GM19395 (cell line): ENCODE data around the gene OGG1.
A peak's percentile ranks its signal among the peaks of the same experiment; 100 is the strongest.

Source experiments
- ATAC-seq: cut with Tn5 transposase; IDR thresholded peaks from one replicate; pipeline ENCODE4 v1.9.1; 2021; ENCODE audit warnings: mild to moderate bottlenecking, moderate library complexity; ENCODE audit not compliant: unreplicated experiment

The OGG1 gene

DNA sequence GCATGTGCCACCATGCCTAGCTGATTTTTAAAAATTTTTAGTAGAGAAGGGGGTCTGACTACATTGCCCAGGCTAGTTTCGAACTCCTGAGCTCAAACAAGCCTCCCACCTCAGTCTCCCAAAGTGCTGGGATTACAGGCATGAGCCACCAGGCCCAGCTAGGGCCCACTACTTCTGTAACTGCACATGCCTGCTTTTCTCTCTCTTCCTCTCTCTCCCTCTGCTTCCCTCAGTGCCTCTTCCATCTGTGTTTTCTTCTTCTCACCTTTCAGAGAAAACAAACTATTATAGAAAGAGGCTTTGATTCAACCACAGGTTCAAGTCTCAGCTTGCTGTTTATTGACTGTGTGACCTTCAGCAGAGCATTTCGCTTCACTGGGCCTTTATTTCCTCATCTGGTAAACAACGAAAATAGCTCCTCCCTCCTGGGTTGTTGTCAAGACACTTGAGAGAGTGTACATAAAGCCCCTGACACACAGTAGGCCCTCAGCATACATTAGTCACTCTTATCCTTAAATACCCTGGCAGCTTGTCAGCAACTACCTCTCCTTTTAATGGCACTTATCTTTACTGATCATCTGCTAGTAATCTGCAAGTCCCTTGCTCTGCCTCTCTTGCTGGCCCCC is 32.3 kb downstream of the OGG1 start:
- no peak for ATAC-seq

DNA sequence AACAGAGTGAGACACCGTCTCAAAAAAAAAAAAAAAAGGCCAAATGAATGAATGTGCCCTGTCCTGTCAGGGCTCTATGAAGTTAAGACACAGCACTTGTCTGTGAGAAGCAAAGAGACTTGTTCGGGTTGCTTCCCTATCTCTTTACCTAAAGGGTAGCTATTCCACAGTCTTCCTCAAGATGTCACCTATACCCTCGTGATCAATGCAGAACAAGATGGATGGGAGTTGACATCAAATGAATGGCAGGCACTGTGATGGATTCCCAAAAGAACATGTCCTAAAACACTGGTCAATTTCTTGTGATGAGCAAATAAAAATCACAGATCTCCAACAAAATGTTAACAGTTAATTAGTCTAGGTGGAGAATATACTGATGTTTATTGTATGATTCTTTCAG is 33.0 kb downstream of the OGG1 start:
- ATAC-seq = no peak

DNA sequence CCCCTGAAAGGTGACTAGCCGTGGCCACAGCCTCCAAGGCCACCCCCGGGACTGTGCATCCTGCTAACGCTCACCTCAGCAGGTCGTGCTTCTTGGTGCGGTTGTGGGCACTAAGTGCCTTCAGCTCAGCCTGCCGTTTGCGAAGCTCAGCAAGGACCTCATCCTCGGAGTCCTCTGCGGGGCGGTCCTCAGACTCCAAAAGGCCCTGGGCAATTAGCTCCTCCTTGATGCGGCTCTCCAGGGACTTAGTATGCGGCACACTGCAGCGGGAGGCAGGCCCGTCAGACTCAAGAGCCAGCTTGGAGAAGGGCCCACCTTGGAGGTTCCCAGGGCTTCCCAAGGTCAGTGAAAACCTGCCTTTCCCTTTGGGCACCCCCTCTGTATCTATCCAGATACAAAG is 34.2 kb downstream of the OGG1 start:
- ATAC-seq = no peak

DNA sequence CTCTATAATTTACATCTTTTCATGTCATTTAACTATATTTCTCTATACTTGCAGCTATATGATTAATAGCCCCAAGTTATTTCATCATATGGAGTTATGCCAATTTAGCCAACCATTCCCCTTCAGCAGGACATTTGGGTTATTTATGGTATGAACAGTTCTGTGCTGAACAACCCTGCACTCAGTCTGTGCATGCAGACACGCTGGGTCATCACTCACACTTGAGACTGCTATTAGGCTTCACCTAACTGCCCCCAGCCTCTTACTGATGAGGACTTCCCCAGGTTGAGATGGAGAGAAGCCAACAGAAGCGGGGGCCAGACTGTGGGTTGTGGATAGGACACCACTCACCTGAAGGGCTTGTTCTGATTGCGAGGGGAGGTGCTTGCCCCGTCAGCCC is 35.2 kb downstream of the OGG1 start:
- no peak for ATAC-seq

DNA sequence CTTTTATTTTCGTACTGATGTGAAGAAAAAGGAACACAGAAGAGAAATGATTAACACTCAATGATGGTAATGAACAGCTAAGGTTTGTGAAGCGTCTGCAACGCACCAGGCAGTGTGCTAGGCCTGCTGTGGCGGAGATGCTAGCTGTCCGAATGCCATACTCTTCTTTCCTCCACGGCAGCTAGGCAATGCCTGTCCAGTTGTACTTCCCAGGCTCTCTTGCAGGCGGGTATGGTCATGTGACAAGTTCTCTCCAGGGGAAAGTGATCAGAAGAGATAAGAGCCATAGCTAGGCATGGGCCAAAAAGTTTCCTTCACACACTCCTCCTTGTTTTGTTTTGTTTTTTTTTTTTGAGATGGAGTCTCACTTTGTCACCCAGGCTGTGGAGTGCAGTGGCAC is 35.9 kb downstream of the OGG1 start:
- no peak for ATAC-seq

DNA sequence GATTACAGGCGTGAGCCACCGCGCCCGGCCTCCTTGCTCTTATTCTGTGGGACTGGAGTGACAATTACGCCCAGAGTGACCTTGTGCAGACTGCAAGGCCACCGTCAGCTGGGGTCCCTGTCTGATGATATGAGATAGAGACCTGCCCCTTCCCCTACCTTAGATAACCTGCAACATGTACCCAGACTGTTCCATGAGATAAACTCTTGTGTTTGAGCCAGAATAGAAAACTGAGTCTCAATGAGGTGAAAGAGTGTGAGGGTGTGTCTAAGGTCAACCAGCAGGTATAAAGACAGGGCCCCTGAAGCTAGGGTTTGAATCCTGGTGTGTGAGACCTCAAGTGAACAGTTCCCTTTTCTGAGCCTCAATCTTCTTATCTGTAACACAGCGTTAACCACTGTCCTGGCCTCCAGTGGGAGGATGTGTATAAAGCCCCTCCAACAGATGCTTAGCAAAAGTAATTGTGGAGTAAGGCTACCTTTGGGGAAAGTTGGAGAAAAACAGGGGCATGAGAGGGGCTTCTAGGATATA is 36.5 kb downstream of the OGG1 start:
- no peak for ATAC-seq

DNA sequence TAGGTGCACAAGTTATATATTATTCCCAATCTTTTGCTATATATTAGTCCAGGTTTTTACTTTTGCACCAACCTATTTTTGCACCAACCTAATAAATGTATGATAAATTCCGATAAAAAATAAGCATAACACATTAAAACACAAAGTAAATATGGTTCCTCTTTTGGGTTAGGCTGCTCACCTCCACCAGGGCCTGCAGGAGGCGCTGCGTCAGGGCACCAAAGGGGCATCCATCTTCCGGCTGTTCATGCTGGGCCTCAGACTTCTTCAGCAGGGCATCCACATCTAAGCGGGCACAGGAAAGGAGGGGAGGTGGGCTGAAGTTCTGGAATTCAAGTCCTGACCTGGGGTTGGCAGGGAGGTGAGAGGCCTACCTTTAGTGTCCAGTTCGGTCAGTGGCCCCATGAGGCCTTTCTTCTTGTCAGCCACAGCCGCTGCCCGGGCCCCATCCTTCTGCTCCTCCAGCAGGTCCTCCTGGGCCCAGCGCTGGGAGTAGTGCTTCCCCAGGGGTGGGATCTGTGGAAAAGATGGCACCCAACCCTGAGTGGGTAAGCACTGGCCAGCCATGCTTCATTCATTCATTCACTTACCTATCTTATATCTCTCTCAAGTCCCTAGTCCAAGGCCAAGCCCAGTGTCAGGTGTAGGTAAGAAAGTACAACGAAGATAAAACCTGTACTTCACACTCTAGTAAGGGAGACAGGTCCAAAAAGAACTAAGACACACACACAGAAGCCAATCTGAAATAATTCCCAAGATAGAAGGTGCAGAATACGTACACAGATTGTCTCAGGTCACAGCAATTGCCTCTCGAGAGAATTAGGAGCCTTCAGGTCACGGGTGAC is 37.3 kb downstream of the OGG1 start:
- no peak for ATAC-seq

DNA sequence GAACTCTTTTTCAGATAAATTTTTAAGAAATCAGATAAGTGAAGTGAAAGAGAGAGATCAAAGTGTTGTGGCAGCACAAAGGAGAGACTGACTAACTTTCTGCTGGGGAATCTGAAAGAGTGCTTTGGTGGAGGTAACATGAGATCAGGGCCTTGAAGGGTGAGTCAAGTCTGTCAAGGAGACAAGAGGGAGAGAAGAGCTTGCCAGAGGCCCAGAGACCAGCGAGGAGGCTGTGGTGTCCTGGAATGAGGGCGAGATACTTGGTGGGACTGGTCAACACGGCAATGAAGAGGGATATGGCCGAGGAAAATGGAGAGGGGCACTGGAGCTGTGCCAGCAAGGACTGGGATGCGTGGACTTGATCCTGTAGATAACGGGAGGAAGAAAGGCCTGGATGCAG is 38.0 kb downstream of the OGG1 start:
- no peak for ATAC-seq

DNA sequence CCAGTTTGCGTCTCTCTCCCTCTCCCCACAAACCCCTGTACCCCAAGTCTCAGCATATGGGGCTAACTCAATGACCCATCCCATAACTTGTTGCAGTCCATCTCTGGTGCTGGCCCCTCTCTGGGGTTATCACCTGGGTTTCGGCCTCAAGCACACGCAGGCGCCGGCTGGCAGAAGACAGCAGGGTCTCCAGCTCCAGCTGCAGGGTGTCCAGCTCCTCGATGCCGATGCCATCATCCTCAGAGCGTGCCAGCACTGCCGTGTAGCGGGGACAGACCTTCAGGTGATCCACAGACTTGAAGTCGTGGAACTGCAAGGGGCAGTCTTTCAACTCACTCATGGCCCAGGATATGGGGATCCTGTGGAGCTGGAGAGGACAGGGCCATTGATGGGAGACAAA is 41.4 kb downstream of the OGG1 start:
- no peak for ATAC-seq

DNA sequence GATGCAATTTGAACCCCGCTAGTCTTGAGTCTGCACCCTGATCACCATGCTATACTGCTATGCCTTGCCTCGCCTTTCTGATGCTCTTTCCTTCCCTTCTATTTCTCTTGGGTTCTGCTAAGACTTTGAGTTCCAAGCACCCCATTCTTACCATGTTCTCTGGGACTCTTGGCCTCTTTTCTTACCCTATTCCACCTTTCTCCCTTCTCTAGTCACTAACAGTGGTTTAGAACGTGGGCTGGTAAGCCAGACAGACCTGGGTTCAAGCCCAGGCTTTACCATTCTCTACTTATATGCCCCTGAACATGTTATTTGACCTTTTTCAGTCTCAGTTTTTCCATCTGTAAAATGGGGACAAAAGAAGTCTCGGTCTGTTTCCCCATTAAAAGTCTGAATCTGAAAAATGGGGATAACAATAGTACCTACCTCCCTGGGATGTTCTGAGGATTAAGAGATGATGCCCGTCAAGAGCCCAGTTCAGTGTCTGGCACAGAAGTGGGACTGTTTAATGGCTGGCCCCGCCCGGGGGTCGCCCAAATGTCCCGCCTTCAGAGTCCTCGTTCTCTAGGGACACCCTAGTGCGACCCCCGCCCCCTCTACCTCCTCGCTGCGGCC is 42.1 kb downstream of the OGG1 start:
- ATAC-seq = no peak

DNA sequence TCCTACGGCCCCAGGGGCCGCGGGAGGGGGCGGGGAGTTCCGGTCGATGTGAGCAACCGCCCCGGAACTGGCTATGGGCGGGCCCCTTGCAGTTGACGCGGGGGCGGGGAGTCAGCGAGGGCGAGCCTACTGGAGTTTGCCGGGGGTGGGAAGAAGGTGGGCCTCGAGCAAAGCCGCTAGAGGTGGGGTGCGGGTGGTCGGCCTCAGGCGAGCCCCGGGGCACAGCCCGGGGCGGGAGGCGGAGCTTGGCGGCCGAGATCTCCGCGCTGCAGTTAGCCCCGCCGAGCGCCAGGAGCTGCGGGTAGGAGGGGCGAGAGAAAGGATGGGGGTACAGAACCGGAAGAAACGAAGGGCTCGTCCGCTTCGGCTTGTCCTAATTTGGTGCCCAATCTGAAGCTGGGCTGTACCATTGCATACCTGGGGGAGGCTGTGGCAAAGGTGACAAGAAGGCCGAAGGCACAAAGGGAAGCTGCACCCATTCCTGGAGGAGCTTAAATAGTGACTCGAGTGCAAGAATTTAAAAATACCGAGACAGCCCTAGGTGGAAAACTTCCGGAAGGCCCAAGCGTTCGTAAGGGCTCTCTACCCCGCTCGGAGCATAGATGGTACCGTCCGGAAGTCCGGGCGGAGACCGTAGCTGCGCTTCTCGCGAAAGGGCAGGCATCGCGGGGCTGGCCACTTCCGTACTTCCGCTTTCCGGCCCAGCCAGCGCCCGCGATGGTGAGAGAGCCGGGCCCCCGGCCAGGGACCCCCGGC is 42.8 kb downstream of the OGG1 start, which contains the start of the genes ARPC4 and TADA3:
Gene ARPC4 (plus strand): TSS at position 678 of the 756 bp plus-strand sequence. CDS start 40 bp downstream, at position 718.
Gene TADA3 (minus strand): TSS at position 69 of the 756 bp plus-strand sequence. CDS start 1,007 bp downstream, outside the sequence.
- peak; percentile 88 for ATAC-seq

DNA sequence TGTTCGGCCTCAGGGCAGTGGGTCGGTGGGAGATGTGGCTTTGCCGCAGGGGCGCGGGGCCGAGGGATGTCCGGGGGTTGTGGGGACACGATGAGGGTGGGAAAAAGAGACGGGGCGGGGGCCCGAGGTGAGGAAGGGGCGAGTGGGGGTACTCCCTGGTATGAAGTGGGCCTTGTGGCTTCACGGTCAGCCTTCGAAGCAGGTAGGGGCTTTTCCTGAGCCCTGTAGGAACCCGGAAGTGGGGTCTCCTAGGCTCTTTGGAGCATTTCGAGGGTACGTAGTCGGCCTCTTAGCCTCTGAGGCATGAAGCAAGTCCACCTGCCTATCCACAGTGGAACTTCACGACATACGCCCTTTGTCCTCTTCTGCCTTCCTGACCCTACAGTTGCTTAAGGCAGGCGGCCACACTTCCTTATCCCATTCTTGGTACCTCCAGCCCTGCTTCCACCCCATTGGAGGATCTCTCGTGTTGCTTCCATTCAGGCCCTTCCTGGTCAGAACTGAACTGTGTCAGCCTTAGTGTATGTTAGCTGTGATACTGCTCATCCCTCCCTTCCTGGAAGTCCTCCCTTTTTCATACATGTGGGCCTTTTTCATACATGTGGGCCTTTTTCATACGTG is 43.5 kb downstream of the OGG1 start:
- ATAC-seq = no peak

DNA sequence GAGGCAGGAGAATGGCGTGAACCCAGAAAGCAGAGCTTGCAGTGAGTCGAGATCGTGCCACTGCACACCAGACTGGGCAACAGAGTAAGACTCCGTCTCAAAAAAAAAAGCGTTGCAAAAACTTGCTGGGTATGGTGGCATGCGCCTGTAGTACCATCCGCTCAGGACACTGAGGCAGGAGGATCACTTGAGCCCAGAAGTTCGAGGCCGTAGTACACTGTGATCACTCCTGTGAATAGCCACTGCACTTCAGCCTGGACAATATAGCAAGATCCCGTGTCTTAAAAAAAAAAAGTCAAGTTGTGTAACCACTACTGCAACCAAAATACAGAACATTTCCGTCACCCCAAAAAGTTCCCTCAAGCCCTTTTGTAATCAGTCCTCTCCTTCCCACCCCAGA is 44.6 kb downstream of the OGG1 start:
- no peak for ATAC-seq

DNA sequence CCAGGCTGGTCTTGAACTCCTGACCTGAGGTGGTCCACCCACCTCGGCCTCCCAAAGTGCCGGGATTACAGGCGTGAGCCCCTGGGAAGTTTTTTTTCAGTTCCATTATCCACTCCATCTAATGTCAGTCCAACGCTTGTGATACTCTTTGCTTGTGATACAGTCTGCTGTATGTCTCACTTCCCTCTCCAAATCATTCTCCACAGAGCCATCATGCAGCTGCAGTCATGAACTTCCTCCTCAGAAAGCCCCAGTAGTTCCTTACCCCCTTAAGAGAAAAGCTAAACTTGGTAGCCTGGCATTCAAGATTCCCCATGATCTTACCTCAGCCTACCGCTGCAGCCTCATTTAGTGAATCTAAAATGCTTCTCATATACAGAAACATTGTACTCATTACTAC is 45.5 kb downstream of the OGG1 start:
- no peak for ATAC-seq

DNA sequence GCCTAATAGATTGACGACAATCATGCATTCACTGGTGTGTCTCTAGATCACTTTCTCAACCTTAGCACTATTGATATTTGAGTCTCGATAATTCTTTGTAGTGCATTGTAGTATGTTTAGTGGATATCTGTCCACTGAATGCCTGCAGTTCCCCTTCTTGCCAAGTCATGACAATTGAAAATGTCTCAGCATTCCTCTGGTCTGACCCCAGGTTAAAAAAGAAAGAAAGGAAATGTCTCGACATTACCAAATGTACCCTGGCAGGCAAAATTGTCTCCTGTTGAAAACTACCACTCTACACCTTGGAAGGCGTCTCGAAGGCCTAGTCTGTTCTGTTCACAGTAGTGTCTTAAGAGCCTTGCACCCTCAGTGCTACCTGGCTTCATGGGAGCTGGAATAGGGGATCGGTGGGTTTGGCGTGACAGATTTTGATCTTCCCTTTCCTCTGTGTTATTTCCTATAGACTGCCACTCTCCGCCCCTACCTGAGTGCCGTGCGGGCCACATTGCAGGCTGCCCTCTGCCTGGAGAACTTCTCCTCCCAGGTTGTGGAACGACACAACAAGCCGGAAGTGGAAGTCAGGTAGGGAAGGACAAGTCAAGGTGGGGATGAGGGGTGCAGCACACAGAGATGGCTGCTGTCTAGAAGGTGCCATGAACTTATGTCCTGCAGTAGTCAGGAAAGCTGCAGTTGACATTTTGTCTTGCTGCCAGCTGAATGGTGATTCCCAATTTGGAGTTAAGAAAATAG is 47.6 kb downstream of the OGG1 start:
- ATAC-seq = no peak

DNA sequence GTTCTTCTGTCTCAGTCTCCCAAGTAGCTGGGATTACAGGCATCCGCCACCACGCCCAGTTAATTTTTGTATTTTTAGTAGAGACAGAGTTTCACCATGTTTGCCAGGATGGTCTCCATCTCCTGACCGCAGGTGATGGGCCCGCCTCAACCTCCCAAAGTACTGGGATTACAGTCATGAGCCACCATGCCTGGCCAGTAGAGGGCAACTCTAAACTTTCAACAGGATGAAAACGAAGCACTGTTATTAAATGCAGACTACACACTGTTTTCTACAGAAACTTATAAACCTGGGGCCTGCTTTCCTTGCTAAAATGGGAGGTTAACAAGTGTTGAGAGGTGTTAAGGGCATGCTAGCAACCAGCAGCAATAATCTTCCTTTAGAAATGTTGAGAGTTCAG is 50.8 kb downstream of the OGG1 start:
- no peak for ATAC-seq

DNA sequence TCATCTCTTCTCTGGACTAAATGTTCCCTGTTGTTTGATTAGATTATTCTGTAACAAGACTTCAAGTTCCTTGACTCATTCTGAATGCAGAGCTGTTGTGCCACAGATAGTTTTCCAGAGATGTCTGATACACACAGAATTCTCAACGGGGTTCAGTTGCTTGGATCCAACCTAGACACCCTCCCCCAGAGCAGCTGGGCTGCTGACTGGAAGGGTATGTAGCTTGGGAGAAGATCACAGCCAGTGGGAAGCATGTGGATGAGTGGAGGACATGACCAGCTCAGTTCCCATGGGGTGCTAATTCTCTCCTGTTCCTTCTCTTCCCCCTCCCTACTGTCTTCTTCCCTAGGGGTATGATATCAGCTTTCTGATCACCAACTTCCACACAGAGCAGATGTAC is 53.7 kb downstream of the OGG1 start:
- ATAC-seq = no peak

DNA sequence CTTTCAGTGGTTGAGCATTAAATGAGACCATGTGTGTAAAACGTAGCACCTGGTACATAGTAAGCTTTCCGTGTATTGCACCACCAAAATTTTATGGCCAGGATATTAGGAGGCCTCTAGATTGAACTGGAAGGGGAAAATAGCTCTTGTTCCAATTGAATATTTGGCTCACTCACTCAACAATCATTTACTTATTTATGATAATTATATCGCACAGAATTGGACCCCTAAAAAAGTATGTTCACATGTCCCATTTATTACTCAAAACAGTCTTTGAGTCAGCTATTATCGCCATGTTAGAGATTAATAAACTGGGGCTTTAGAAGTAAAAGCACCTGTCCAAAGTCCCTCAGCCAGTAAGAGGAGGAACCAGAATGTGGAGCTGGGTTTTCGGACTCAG is 55.2 kb downstream of the OGG1 start:
- no peak for ATAC-seq

DNA sequence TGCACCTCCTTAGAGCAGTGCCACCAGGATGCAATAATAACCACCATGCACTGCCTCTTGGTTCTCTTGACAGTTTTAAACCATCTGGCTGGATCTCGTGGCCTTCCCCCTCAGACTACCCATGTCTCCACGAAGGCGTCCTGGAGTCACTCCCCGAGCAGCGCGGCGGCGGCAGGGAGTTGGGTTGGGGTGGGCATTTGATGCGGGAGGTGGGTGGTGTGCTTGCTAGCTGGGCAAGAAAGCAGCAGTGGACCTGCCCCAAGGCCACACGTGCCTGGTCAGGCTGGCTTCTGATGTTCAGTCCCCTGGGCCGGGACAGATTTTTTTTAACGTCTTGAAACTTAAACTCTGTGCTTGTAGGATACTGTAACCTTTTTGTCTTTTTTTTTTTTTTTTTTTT is 56.4 kb downstream of the OGG1 start:
- no peak for ATAC-seq
